Transverse colon (tissue), 4 donors: Measurements from ENCODE around the gene EHBP1. TPM values are rescaled to one million over a fixed set of nuclear protein-coding genes. Genes with fewer than 3 reads are reported as not detected.
A peak's percentile ranks its signal among the peaks of the same experiment; 100 is the strongest.

Source experiments
- DNase-seq: peaks from one replicate; pipeline ENCODE4 v3.0.0-alpha.2; 2019
- H3K27ac ChIP-seq, 4 donors: fragments of 200-600 bp; sonication (generic); 2 replicates each; pipeline ENCODE4 v1.5.1; 2016 to 2018; ENCODE audit warnings: inconsistent platforms in 4 of 4
- H3K27me3 ChIP-seq: fragments of 200-600 bp; sonication (generic); 2 replicates; pipeline ENCODE4 v1.5.1; 2017; ENCODE audit warnings: inconsistent platforms
- H3K36me3 ChIP-seq, 4 donors: fragments of 200-600 bp; sonication (generic); 2 replicates each; pipeline ENCODE4 v1.5.1; 2017 to 2019; ENCODE audit warnings: inconsistent platforms in 4 of 4
- H3K4me1 ChIP-seq, 4 donors: fragments of 200-600 bp; sonication (generic); 2 replicates each; pipeline ENCODE4 v1.5.1; 2017 to 2020; ENCODE audit warnings: inconsistent platforms in 4 of 4
- H3K4me3 ChIP-seq, 4 donors: fragments of 200-600 bp; sonication (generic); 1 replicate in 1 of 4; 2 replicates in 3 of 4; pipeline versions ENCODE4 v1.5.1 to v1.6.1; 2017 to 2019; ENCODE audit warnings: inconsistent platforms in 4 of 4
- H3K9me3 ChIP-seq, 2 donors: fragments of 200-600 bp; sonication (generic); 2 replicates each; pipeline ENCODE4 v1.5.1; 2017 to 2019; ENCODE audit warnings: inconsistent platforms in 2 of 2
- EP300 ChIP-seq: sonication (generic); formaldehyde crosslinking; IDR thresholded peaks from one replicate; pipeline ENCODE4 v1.6.1; 2017; ENCODE audit warnings: antibody characterized with exemption, low read depth
- POLR2A ChIP-seq: fragments of 450-650 bp; IDR thresholded peaks from one replicate; pipeline ENCODE4 v1.6.1; 2016; ENCODE audit warnings: antibody characterized with exemption, mild to moderate bottlenecking, moderate library complexity
- POLR2AphosphoS5 ChIP-seq, 3 donors: sonication (generic); formaldehyde crosslinking; IDR thresholded peaks; one replicate each; pipeline ENCODE4 v1.6.1; 2016; ENCODE audit warnings: antibody characterized with exemption in 3 of 3
- WGBS, 2 donors: methylation state at CpG; one replicate each; pipeline ENCODE4 v1.1.5; 2018; ENCODE audit warnings: low coverage in 1 of 2; 5-methylcytosine and 5-hydroxymethylcytosine counted together
- in situ Hi-C, 4 donors: fragments of 200-750 bp; cut with MboI; loops; one replicate each; pipeline versions ENCODE4 v1.15.0 to v1.15.1; 2017; ENCODE audit warnings: low sequenced_read_pairs in 3 of 4, low pct_ligation_motif_present in 1 of 4, low pct_unique_long_range_greater_than_20kb in 1 of 4
- intact Hi-C: fragments of 100-400 bp; cut with DNase I; formaldehyde crosslinking; loops from one replicate; pipeline ENCODE4 v1.15.1; 2023; ENCODE audit warnings: low total_unique reads
- total RNA-seq, 4 donors: library from RNA; depleted of rRNA; stranded (reverse); fragments of >200 nt; gene quantifications; one replicate each; pipeline ENCODE4 v1.1.0, GENCODE V29; 2016
- TF ChIP-seq, protein P1 (sequence below), 5 experiments: fragments of 200-600 bp in 3 of 5; fragments of 450-650 bp in 2 of 5; sonication (generic) in 3 of 5; IDR thresholded peaks; 1 replicate in 2 of 5; 2 replicates in 3 of 5; pipeline ENCODE4 v1.5.1; 2016 to 2017; ENCODE audit warnings: antibody characterized with exemption in 5 of 5, inconsistent platforms in 3 of 5, mild to moderate bottlenecking in 2 of 5, moderate library complexity in 1 of 5

EHBP1 gene
- total RNA-seq, 4 donors from 2014 or later = 41.1 to 69.4 (median 47.0) TPM

DNA sequence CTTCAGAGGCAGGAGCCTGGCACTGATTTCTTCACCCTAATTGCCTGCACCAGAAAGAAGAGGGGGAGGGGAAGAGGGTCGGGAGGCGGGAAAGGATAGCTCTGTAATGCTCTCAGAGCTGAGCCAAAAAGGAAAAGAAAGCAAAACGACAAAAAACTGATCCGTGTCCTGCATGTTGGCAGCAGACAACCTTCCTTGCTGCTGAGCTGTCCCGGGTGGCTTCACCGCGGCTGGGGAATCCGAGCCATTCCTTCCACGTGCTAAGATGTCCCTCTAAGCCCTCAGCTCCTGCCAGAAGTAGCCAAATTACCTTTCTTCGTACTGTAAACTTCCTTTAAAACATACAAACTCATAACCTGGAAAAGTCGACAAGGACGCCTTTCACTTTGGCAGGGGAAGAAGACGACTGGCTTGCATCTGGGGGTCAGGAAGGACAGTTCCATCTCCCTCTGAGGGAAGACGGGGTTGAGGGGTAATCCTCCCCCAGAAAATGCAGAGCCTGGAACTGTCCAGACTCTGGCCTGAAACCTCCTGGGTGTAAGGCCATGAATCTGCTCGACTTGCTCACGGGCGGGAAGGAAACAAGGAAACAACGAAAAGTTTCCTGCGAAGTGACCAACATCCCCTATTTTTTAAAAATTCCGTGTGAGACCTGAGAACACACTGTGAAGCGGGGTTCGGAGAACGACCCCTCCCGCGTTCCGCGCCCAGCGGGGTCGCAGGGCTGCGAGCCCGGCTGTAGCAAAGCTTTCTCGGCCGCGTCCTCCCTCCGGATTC lies 352.8 kb downstream of the EHBP1 start:
- Histone ChIP-seq H3K36me3 (no peaks in the 10 kb centered on the region), H3K27me3 (peaks cover 100% of the 10 kb centered on the region), H3K4me1 (peaks cover 22 to 62% (median 53%) of the 10 kb centered on the region in 4 donors), H3K9me3 (no peaks in the 10 kb centered on the region), H3K27ac (no peak overlapping the region), H3K4me3 (peak overlapping the region in 1 of 4 donors; percentile 15)
- in situ Hi-C loops = no loop called here
- TF ChIP-seq EP300 (no peak), POLR2AphosphoS5 (IDR thresholded peaks at IDR 0.05) (peak in 2 of 3 donors; percentile 69 to 75), POLR2A (no peak)
- TF ChIP-seq, protein P1, sequence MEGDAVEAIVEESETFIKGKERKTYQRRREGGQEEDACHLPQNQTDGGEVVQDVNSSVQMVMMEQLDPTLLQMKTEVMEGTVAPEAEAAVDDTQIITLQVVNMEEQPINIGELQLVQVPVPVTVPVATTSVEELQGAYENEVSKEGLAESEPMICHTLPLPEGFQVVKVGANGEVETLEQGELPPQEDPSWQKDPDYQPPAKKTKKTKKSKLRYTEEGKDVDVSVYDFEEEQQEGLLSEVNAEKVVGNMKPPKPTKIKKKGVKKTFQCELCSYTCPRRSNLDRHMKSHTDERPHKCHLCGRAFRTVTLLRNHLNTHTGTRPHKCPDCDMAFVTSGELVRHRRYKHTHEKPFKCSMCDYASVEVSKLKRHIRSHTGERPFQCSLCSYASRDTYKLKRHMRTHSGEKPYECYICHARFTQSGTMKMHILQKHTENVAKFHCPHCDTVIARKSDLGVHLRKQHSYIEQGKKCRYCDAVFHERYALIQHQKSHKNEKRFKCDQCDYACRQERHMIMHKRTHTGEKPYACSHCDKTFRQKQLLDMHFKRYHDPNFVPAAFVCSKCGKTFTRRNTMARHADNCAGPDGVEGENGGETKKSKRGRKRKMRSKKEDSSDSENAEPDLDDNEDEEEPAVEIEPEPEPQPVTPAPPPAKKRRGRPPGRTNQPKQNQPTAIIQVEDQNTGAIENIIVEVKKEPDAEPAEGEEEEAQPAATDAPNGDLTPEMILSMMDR (IDR thresholded peaks at IDR 0.05) = no peak
- peak; percentile 9 for DNase-seq
- intact Hi-C loops = no loop called here
- 8 to 10% methylated on average over 5 to 35 of the region's 35 CpGs for WGBS, 2 donors

DNA sequence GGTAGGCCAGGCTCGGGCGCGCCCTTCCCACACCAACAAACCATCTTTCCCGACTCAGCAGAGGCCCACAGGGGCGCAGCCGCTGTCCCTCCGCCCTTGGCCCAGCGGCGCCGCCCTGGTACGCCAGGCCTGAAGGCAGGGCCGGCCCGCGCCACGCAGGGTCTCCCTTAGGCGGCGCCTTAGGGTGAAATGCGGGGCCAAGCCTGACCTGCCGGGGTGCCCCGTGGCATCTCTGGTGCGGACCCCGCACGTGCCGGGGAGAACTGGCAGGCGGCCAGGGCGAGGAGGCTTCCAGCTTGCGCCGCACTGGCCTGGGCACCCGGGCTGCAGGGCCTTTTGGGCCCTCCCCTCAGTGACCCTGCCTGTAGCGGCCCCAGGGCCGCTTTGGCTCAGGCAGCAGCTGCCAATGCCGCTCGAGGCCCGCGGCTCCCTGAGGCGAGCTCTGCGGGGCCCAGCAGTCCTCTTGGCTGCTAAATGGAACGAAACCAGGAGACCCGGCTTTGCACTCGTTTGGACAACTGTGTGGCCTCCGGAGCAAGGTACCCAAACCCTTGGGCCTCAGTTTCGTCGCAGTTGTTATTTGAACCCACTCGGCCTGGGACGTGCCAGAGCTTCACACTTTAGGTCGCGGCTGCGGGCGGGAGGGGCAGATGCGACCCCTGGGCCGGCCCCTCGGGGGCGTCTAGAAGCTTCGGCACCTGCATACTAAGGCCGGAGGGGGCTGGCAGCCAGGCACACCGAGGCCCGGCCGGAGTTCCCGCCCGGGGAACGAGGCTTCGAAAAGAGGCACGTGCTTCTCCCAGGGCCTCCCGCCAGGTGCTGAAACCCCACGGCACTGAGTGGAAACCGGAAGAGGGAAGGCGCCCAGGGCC lies 353.6 kb downstream of the EHBP1 start:
- H3K9me3 ChIP-seq = no peaks in the 10 kb centered on the region
- TF ChIP-seq, protein P1 (IDR thresholded peaks at IDR 0.05) = no peak
- no peak for TF ChIP-seq POLR2AphosphoS5 (IDR thresholded peaks at IDR 0.05)
- no peak for TF ChIP-seq POLR2A
- no peak for TF ChIP-seq EP300
- 18% methylated on average over 56 of the region's 67 CpGs; no CpG with 5 or more reads in 1 of the 2 donors for WGBS, 2 donors
- peak overlapping the region in 1 of 4 donors; percentile 15 for H3K4me3 ChIP-seq
- H3K4me1 ChIP-seq = peaks cover 18 to 54% (median 46%) of the 10 kb centered on the region in 4 donors
- DNase-seq = peak; percentile 9
- H3K36me3 ChIP-seq = no peaks in the 10 kb centered on the region
- H3K27me3 ChIP-seq = peaks cover 100% of the 10 kb centered on the region
- in situ Hi-C loops (no loop called here), intact Hi-C loops (no loop called here)
- H3K27ac ChIP-seq = no peak overlapping the region

DNA sequence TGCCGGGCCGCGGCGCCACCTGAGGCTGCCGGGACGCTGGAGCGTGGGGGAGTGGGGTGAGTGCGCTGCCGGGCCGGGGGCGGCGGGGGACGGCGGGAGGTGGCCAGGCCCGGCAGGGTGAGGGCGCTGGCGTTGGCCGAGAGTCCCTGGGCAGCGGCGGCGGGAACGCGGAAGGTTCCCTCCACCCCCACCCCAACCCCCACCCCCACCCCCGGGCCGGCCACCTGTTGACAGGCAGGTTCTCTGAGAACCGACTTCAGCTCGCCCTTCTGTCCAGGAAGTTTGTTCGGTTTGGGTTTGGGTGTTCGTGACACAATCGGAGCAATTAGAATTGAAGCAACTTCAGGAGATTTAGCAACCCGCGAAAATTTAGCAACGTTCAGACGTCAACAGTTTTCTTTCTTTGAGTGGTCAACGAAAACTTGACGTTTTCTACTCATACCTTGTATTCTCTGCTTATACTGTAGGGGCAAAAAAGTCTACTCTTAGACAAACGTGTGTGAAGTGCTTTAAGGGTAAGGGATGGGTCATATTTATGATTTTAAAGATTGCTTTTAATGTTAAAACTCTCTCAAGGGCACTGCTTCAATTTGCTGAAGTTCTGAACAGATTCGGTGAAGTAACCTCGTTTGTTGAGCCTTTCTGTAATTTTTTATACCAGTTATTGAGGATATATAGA lies 354.4 kb downstream of the EHBP1 start:
- H3K9me3 ChIP-seq = no peaks in the 10 kb centered on the region
- intact Hi-C loops (no loop called here), in situ Hi-C loops (no loop called here)
- H3K4me1 ChIP-seq = peaks cover 15 to 47% (median 41%) of the 10 kb centered on the region in 4 donors
- H3K27ac ChIP-seq = no peak overlapping the region
- peaks cover 100% of the 10 kb centered on the region for H3K27me3 ChIP-seq
- WGBS, 2 donors = 11 to 13% methylated on average over 5 to 38 of the region's 39 CpGs
- no peak for TF ChIP-seq POLR2A
- TF ChIP-seq POLR2AphosphoS5 (IDR thresholded peaks at IDR 0.05) = peak; percentile 52 to 84 (median 79)
- H3K4me3 ChIP-seq = peak overlapping the region in 1 of 4 donors; percentile 15
- H3K36me3 ChIP-seq = no peaks in the 10 kb centered on the region
- DNase-seq = no peak

DNA sequence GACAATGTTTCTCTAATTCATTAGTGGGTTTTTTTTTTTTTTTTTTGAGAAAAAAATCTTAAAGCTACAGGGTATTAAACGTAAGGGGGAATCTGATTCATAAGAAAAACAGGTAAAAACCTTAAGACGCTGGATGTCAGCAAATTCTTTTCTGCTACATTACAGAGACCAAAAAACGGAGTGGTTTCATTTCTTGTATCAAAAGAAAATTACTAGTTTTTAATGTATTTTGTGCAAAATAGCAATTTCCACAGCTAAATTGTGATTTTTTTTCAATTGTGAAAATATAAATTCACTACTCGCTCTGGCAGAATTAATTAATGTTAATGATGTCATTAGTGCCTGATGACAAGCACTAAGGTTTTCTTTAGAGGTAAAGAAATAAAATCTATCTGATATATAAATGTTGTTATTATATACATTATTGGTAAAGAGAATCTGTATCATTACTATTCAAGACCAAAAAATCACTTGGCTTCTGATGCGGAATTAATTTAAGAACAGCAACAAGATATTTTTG lies 355.0 kb downstream of the EHBP1 start:
- Histone ChIP-seq H3K27ac (no peak overlapping the region), H3K9me3 (no peaks in the 10 kb centered on the region), H3K4me3 (no peak overlapping the region), H3K36me3 (no peaks in the 10 kb centered on the region), H3K27me3 (peaks cover 100% of the 10 kb centered on the region), H3K4me1 (peaks cover 14 to 41% (median 36%) of the 10 kb centered on the region in 4 donors)
- in situ Hi-C loops (no loop called here), intact Hi-C loops (no loop called here)
- no peak for TF ChIP-seq POLR2AphosphoS5 (IDR thresholded peaks at IDR 0.05)
- TF ChIP-seq, protein P1 (IDR thresholded peaks at IDR 0.05) = no peak
- no peak for TF ChIP-seq POLR2A
- TF ChIP-seq EP300 = no peak
- no peak for DNase-seq
- 30 to 32% methylated on average over 5 of the region's 5 CpGs for WGBS, 2 donors
